Stimulated activated CD4-positive, alpha-beta T cell treated with anti-CD3 and anti-CD28 coated beads, Interleukin-1b, Interleukin-23, amount 100 ng/mL, for 48 hours (primary cell): ENCODE data around the gene CNTF.
"Not testable (repeated sequence)": the region's sequence is repeated elsewhere in the genome, so short reads cannot be mapped to it uniquely, and the experiment has no call there.

Source experiments
- DNase-seq: peaks from one replicate; pipeline ENCODE4 v3.0.0-alpha.2; 2020

CNTF gene

GRCh38 chr11:58622344-58622743, at the start of gene CNTF:
Gene CNTF, plus strand, starts transcription at chr11:58622665. Its CDS starts 88 bp downstream, at chr11:58622753.
- DNase-seq = no peak

- not testable (repeated sequence) for DNase-seq
Observed at GRCh38 chr11:58572906-58573305, 49.6 kb upstream of the CNTF start.

GRCh38 chr11:58573451-58574104, 48.9 kb upstream of the CNTF start:
- DNase-seq = peak; percentile 74

- DNase-seq = no peak
Observed at GRCh38 chr11:58574881-58575280, 47.6 kb upstream of the CNTF start.

- DNase-seq = peak; percentile 42
Observed at GRCh38 chr11:58575377-58576020, 47.0 kb upstream of the CNTF start, which contains the start of gene LPXN. Gene LPXN, minus strand, starts transcription at chr11:58575856. Its CDS starts 84 bp downstream, at chr11:58575772.

GRCh38 chr11:58576887-58577471, 45.5 kb upstream of the CNTF start:
- DNase-seq = no peak

- DNase-seq = peak; percentile 83
Observed at GRCh38 chr11:58577555-58578135, 44.8 kb upstream of the CNTF start.

GRCh38 chr11:58578136-58578634, 44.3 kb upstream of the CNTF start:
- DNase-seq = peak; percentile 93

- peak; percentile 97 for DNase-seq
Observed at GRCh38 chr11:58578635-58579191, 43.8 kb upstream of the CNTF start, which contains the start of gene ZFP91. Gene ZFP91, plus strand, starts transcription at chr11:58579063. Its CDS starts 219 bp downstream, at chr11:58579282.

- peak; percentile 93 for DNase-seq
Observed at GRCh38 chr11:58579192-58580129, 43.0 kb upstream of the CNTF start.

GRCh38 chr11:58580311-58580710, 42.2 kb upstream of the CNTF start:
- DNase-seq = no peak

GRCh38 chr11:58582437-58582836, 40.0 kb upstream of the CNTF start:
- no peak for DNase-seq

GRCh38 chr11:58586998-58587397, 35.5 kb upstream of the CNTF start:
- DNase-seq = no peak

- DNase-seq = no peak
Observed at GRCh38 chr11:58591659-58592058, 30.8 kb upstream of the CNTF start.

- DNase-seq = peak; percentile 81
Observed at GRCh38 chr11:58592760-58593472, 29.5 kb upstream of the CNTF start.

- DNase-seq = no peak
Observed at GRCh38 chr11:58594826-58595225, 27.6 kb upstream of the CNTF start.

- DNase-seq = no peak
Observed at GRCh38 chr11:58596621-58597020, 25.8 kb upstream of the CNTF start.

- no peak for DNase-seq
Observed at GRCh38 chr11:58597486-58598144, 24.9 kb upstream of the CNTF start.

- DNase-seq = no peak
Observed at GRCh38 chr11:58600510-58600909, 22.0 kb upstream of the CNTF start.

- DNase-seq = no peak
Observed at GRCh38 chr11:58606930-58607714, 15.3 kb upstream of the CNTF start.
